ENCODE data around the gene PLEKHH1.
"Not testable (repeated sequence)": the region's sequence is repeated elsewhere in the genome, so short reads cannot be mapped to it uniquely, and the experiment has no call there.

The PLEKHH1 gene

GRCh38 chr14:67532606-67532997, 488 bp upstream of the PLEKHH1 start:
- no peak for DNase-seq (ENCODE audit: low read depth in 2 of 2)

- DNase-seq (ENCODE audit: low read depth in 2 of 2): no peak
Measured at GRCh38 chr14:67533754-67534085, 630 bp downstream of the PLEKHH1 start.

GRCh38 chr14:67536087-67536486, 3.0 kb downstream of the PLEKHH1 start:
- DNase-seq (ENCODE audit: low read depth in 2 of 2): no peak

- DNase-seq (ENCODE audit: low read depth in 2 of 2): no peak
Measured at GRCh38 chr14:67537736-67538135, 4.6 kb downstream of the PLEKHH1 start.

GRCh38 chr14:67538501-67538900, 5.4 kb downstream of the PLEKHH1 start:
- no peak for DNase-seq (ENCODE audit: low read depth in 2 of 2)

GRCh38 chr14:67539116-67539515, 6.0 kb downstream of the PLEKHH1 start:
- DNase-seq (ENCODE audit: low read depth in 2 of 2): no peak

GRCh38 chr14:67541448-67542387, 8.6 kb downstream of the PLEKHH1 start:
- DNase-seq (ENCODE audit: low read depth in 2 of 2): no peak

- not testable (repeated sequence) for DNase-seq (ENCODE audit: low read depth in 2 of 2)
Measured at GRCh38 chr14:67542620-67543019, 9.5 kb downstream of the PLEKHH1 start.

- DNase-seq (ENCODE audit: low read depth in 2 of 2): no peak
Measured at GRCh38 chr14:67544590-67544989, 11.5 kb downstream of the PLEKHH1 start.

- DNase-seq (ENCODE audit: low read depth in 2 of 2): no peak
Measured at GRCh38 chr14:67547224-67547780, 14.2 kb downstream of the PLEKHH1 start.

GRCh38 chr14:67549734-67550133, 16.6 kb downstream of the PLEKHH1 start:
- no peak for DNase-seq (ENCODE audit: low read depth in 2 of 2)

GRCh38 chr14:67551123-67551522, 18.0 kb downstream of the PLEKHH1 start:
- DNase-seq (ENCODE audit: low read depth in 2 of 2): no peak

- DNase-seq (ENCODE audit: low read depth in 2 of 2): no peak
Measured at GRCh38 chr14:67551940-67552339, 18.9 kb downstream of the PLEKHH1 start.

- DNase-seq (ENCODE audit: low read depth in 2 of 2): no peak
Measured at GRCh38 chr14:67553547-67553946, 20.5 kb downstream of the PLEKHH1 start.

GRCh38 chr14:67554341-67554740, 21.3 kb downstream of the PLEKHH1 start:
- DNase-seq (ENCODE audit: low read depth in 2 of 2): no peak

- DNase-seq (ENCODE audit: low read depth in 2 of 2): no peak
Measured at GRCh38 chr14:67555518-67556090, 22.5 kb downstream of the PLEKHH1 start.

GRCh38 chr14:67556671-67557070, 23.6 kb downstream of the PLEKHH1 start:
- DNase-seq (ENCODE audit: low read depth in 2 of 2): no peak

- DNase-seq (ENCODE audit: low read depth in 2 of 2): no peak
Measured at GRCh38 chr14:67557118-67557517, 24.0 kb downstream of the PLEKHH1 start.

GRCh38 chr14:67557656-67558055, 24.6 kb downstream of the PLEKHH1 start:
- no peak for DNase-seq (ENCODE audit: low read depth in 2 of 2)

GRCh38 chr14:67559639-67560038, 26.5 kb downstream of the PLEKHH1 start:
- DNase-seq (ENCODE audit: low read depth in 2 of 2): no peak

- DNase-seq (ENCODE audit: low read depth in 2 of 2): no peak
Measured at GRCh38 chr14:67562025-67562775, 29.1 kb downstream of the PLEKHH1 start.

- no peak for DNase-seq (ENCODE audit: low read depth in 2 of 2)
Measured at GRCh38 chr14:67562776-67563150, 29.7 kb downstream of the PLEKHH1 start.

Data from stimulated activated CD8-positive, alpha-beta memory T cell treated with anti-CD3 and anti-CD28 coated beads, Interleukin-2, amount 100 ng/mL, for 48 hours (primary cell).